OCI-LY7 (cell line): ENCODE measurements around the gene SKIC2. TPM values are rescaled to one million over a fixed set of nuclear protein-coding genes. Genes with fewer than 3 reads are reported as not detected.

Experiments used
- BruUV-seq: library from RNA; stranded (reverse); fragments of 400-500 nt; replicated peaks from 2 replicates; lab custom pipeline; 2021; lab: Mats Ljungman, UMichigan
- CTCF ChIA-PET: fragments of 300-600 bp; sonication (Branson Sonifier 250); formaldehyde crosslinking; loops from one replicate; lab custom pipeline; 2022; ENCODE audit warnings: antibody characterized with exemption; ENCODE audit not compliant: unreplicated experiment; lab: Charles Lee
- POLR2A ChIA-PET: fragments of 300-600 bp; sonication (Branson Sonifier 250); formaldehyde crosslinking; loops from one replicate; lab custom pipeline; 2022; ENCODE audit warnings: antibody characterized with exemption; lab: Charles Lee
- DNase-seq: peaks from one replicate; pipeline ENCODE4 v3.0.0-alpha.2; 2015; ENCODE audit warnings: low spot score
- H2AFZ ChIP-seq: fragments of 200-600 bp; sonication (generic), shearing (Covaris generic); 2 replicates; pipeline ENCODE4 v1.6.1; 2014; ENCODE audit warnings: mild to moderate bottlenecking, antibody characterized with exemption, low read length, moderate library complexity
- H3K27ac ChIP-seq: fragments of 200-600 bp; sonication (generic); 2 replicates; pipeline ENCODE4 v1.5.1; 2014; ENCODE audit warnings: mixed run types, low read depth, mild to moderate bottlenecking, moderate library complexity, low read length, inconsistent platforms; ENCODE audit not compliant: poor library complexity, severe bottlenecking
- H3K36me3 ChIP-seq: fragments of 200-600 bp; sonication (generic); 2 replicates; pipeline ENCODE4 v1.6.1; 2014; ENCODE audit warnings: mild to moderate bottlenecking, antibody characterized with exemption, low read length, moderate library complexity, mixed read lengths; ENCODE audit not compliant: insufficient read depth
- H3K4me1 ChIP-seq: fragments of 200-600 bp; sonication (generic); 2 replicates; pipeline ENCODE4 v1.5.1; 2014; ENCODE audit warnings: mild to moderate bottlenecking, low read length; ENCODE audit not compliant: insufficient read depth, poor library complexity, severe bottlenecking
- H3K4me2 ChIP-seq: fragments of 200-600 bp; sonication (generic); 2 replicates; pipeline ENCODE4 v1.6.1; 2014; ENCODE audit warnings: mild to moderate bottlenecking, low read length
- H3K4me3 ChIP-seq: fragments of 200-600 bp; sonication (generic); 2 replicates; pipeline ENCODE4 v1.5.1; 2014; ENCODE audit warnings: mild to moderate bottlenecking, low read depth, low read length; ENCODE audit not compliant: poor library complexity, severe bottlenecking
- H3K79me2 ChIP-seq: fragments of 200-600 bp; sonication (generic); 2 replicates; pipeline ENCODE4 v1.6.1; 2016; ENCODE audit warnings: low read depth, mild to moderate bottlenecking, low read length, moderate library complexity, mixed read lengths; ENCODE audit not compliant: insufficient read depth
- H3K9me2 ChIP-seq: fragments of 200-600 bp; sonication (generic); 2 replicates; pipeline ENCODE4 v1.6.1; 2016; ENCODE audit warnings: mild to moderate bottlenecking, low read length, mixed read lengths; ENCODE audit not compliant: insufficient read depth
- H3K9me3 ChIP-seq: fragments of 200-600 bp; sonication (generic); 2 replicates; pipeline ENCODE4 v1.6.1; 2014; ENCODE audit warnings: mild to moderate bottlenecking, mixed run types, low read length, mixed read lengths
- H4K20me1 ChIP-seq: fragments of 200-600 bp; sonication (generic); 2 replicates; pipeline ENCODE4 v1.6.1; 2014; ENCODE audit warnings: mild to moderate bottlenecking, antibody characterized with exemption, low read length, moderate library complexity, mixed read lengths; ENCODE audit not compliant: insufficient read depth
- EZH2phosphoT487 ChIP-seq: fragments of 200-600 bp; sonication (generic); IDR thresholded peaks from 2 replicates; pipeline ENCODE4 v1.6.1; 2018; ENCODE audit warnings: low read depth, borderline replicate concordance, mild to moderate bottlenecking, mixed run types, antibody characterized with exemption, low read length, moderate library complexity, mixed read lengths
- intact Hi-C: fragments of 100-400 bp; cut with micrococcal nuclease; formaldehyde crosslinking; loops from one replicate; pipeline ENCODE4 v1.10.0; 2022; ENCODE audit not compliant: unreplicated experiment
- total RNA-seq, 2 experiments: library from RNA; depleted of rRNA in 1 of 2; stranded (reverse); fragments of >200 nt in 1 of 2; shearing (Covaris generic) in 1 of 2; gene quantifications; 2 replicates each; pipeline ENCODE4 v1.2.3, GENCODE V29; 2014 to 2022
- TF ChIP-seq, protein P1 (sequence below): fragments of 200-600 bp; sonication (generic); conservative IDR thresholded peaks from 2 replicates; pipeline ENCODE4 v1.5.1; 2014; ENCODE audit warnings: mild to moderate bottlenecking, antibody characterized with exemption, low read length, moderate library complexity, mixed read lengths

The SKIC2 gene
- total RNA-seq, 2 experiments from 2014 or later = 45.8 to 77.5 TPM

DNA sequence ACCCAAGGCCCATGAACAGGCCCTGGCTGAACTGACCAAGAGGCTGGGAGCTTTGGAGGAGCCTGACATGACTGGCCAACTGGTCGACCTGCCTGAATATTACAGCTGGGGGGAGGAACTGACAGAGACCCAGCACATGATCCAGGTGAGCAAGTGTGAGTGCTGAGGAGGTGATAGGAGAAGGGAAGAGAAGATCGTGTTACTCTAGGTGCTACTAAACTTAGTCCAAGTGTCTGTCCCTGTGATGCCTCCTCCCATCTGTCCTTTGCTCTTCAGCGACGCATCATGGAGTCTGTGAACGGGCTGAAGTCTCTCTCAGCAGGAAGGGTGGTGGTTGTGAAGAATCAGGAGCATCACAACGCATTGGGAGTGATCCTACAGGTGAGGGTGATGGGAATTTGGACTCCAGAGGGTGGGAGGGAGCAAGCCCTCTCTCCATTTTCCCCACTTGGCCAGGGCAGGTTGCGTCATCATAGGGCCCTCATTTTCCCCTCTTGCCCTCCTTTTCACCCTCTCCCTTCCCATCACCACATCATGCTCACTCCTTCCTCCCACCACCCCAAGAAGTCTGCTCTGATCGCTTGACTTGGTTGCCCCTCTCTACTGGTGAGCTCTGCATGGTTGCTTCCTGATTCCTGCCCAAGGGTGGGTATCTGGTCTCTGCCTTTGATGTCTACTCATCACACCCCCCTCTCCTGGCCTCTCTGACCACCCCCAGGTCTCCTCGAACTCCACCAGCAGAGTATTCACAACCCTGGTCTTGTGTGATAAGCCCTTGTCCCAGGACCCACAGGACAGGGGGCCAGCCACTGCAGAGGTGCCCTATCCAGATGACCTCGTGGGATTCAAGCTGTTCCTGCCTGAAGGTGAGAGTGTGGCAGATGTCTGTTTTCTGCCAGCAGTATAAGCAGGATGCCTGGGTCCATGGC lies 8.3 kb downstream of the SKIC2 start:
- Histone ChIP-seq H3K79me2 (peaks cover 8% of the 10 kb centered on the region; the same call in 1 of the 2 replicates), H3K4me2 (no peak overlapping the region), H4K20me1 (no peaks in the 10 kb centered on the region), H3K9me3 (no peaks in the 10 kb centered on the region), H3K4me3 (no peak overlapping the region), H3K4me1 (peaks cover 16% of the 10 kb centered on the region), H3K27ac (no peak overlapping the region), H3K36me3 (peaks cover 78% of the 10 kb centered on the region), H2AFZ (no peak overlapping the region), H3K9me2 (no peaks in the 10 kb centered on the region)
- BruUV-seq = no TSS peak
- intact Hi-C loops = no loop called here
- no peak for DNase-seq
- CTCF ChIA-PET = no interaction called here
- POLR2A ChIA-PET = interaction anchor here (0.5 to 1.0 kb wide), 2 partner anchors 227 to 799 kb away, joined by 4 read pairs; no protein-coding TSS in a partner anchor
- TF ChIP-seq EZH2phosphoT487 = no peak
- TF ChIP-seq, protein P1, sequence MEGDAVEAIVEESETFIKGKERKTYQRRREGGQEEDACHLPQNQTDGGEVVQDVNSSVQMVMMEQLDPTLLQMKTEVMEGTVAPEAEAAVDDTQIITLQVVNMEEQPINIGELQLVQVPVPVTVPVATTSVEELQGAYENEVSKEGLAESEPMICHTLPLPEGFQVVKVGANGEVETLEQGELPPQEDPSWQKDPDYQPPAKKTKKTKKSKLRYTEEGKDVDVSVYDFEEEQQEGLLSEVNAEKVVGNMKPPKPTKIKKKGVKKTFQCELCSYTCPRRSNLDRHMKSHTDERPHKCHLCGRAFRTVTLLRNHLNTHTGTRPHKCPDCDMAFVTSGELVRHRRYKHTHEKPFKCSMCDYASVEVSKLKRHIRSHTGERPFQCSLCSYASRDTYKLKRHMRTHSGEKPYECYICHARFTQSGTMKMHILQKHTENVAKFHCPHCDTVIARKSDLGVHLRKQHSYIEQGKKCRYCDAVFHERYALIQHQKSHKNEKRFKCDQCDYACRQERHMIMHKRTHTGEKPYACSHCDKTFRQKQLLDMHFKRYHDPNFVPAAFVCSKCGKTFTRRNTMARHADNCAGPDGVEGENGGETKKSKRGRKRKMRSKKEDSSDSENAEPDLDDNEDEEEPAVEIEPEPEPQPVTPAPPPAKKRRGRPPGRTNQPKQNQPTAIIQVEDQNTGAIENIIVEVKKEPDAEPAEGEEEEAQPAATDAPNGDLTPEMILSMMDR = no peak

DNA sequence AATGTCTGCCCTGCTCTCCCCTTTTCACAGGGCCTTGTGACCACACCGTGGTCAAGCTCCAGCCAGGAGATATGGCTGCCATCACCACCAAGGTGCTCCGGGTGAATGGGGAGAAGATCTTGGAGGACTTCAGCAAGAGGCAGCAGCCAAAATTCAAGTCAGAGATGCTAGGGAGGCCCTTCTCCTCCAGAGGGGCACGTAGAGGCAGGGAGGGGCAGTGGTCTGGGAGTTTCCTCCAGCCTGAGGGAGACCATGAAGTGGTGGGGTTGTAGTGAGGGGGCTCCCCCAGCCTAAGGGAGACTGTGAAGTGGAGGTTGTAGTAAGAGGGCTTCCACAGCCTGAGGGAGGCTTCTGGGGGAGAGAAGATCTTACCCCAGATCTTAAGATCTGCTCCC lies 8.9 kb downstream of the SKIC2 start:
- BruUV-seq = no TSS peak
- intact Hi-C loops = no loop called here
- peaks cover 12% of the 10 kb centered on the region; the same call in 1 of the 2 replicates for H3K79me2 ChIP-seq
- no peak for TF ChIP-seq EZH2phosphoT487
- TF ChIP-seq, protein P1 = no peak
- ChIA-PET POLR2A (interaction anchor here (1.0 kb wide), 1 partner anchor 227 kb away, joined by 4 read pairs; no protein-coding TSS in a partner anchor), CTCF (no interaction called here)
- peaks cover 72% of the 10 kb centered on the region for H3K36me3 ChIP-seq
- no peaks in the 10 kb centered on the region for H3K9me3 ChIP-seq
- H2AFZ ChIP-seq = no peak overlapping the region
- H3K4me1 ChIP-seq = peaks cover 18% of the 10 kb centered on the region
- no peak overlapping the region for H3K27ac ChIP-seq
- H4K20me1 ChIP-seq = no peaks in the 10 kb centered on the region
- DNase-seq = no peak
- H3K9me2 ChIP-seq = no peaks in the 10 kb centered on the region
- no peak overlapping the region for H3K4me3 ChIP-seq
- H3K4me2 ChIP-seq = no peak overlapping the region

DNA sequence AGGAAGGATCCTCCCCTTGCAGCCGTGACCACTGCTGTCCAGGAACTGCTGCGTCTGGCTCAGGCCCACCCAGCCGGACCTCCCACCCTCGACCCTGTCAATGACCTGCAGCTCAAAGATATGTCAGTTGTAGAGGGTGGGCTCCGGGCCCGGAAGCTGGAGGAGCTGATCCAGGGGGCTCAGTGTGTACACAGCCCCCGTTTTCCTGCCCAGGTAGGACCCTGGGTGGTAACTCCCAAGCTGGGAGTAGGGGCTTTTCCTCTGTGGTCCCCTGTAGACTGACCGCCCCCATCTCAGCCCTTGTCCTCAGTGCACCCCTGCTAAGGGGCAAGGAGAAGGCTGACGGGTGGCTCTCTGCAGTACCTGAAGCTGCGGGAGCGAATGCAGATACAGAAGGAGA lies 9.4 kb downstream of the SKIC2 start:
- Histone ChIP-seq H3K4me3 (no peak overlapping the region), H3K36me3 (peaks cover 68% of the 10 kb centered on the region), H3K79me2 (peaks cover 16% of the 10 kb centered on the region; the same call in 1 of the 2 replicates), H2AFZ (no peak overlapping the region), H4K20me1 (no peaks in the 10 kb centered on the region), H3K9me2 (no peaks in the 10 kb centered on the region), H3K9me3 (no peaks in the 10 kb centered on the region), H3K27ac (no peak overlapping the region), H3K4me2 (no peak overlapping the region), H3K4me1 (peaks cover 22% of the 10 kb centered on the region)
- no peak for DNase-seq
- CTCF ChIA-PET = no interaction called here
- TF ChIP-seq, protein P1 = no peak
- no peak for TF ChIP-seq EZH2phosphoT487
- POLR2A ChIA-PET = no interaction called here
- intact Hi-C loops = no loop called here
- no TSS peak for BruUV-seq
